Measurements from ENCODE around the gene PTGR3.

DNA sequence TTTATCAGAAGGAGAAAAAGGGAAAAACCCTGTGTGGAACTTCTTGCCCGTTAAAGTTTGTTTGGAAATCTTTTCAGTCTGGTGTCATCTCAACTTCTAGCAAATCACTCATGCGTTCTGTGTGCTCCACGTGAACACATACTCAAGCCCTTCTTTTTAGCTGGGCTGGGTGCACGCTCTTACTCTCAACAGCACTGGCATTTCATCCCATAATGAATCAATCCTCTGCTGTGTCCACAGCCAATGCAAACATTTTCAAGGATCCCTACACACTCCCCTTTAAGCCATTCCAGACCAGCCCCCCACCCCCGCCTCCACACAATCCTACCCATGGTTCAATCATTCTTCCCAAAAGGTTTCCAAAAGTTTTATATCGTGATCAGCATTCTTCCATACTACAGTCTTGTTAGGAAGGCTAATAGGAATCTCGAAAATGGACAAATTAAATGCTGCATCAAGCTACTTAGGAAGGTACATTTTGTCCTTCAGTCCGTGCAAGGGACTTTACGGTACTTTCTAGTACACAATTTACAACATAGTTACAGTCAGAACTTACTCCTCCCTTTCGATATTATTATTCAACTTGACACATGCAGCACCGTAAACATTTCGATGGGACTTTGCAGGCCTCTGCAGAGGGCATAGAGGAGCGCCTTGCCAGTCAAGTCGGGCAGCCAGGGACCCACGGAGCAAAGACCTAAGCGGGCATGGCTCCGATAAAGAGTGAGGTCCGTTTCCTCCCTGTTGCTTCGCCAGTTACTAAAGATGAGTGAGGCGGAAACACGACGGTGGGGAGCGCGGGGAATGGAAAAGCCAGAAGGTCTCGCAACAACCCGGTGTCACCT lies 1.4 kb downstream of the PTGR3 start:
- no peak for TF ChIP-seq CTCF (conservative IDR thresholded peaks at IDR 0.05; ENCODE audit: low read depth, low read length)
- no peak for TF ChIP-seq EZH2 (IDR thresholded peaks at IDR 0.05; ENCODE audit: borderline replicate concordance, low read depth, low read length, poor library complexity, severe bottlenecking)

Measured in A673 (cell line).